K562 (cell line): ENCODE results near the gene ATP1A3. TPM values are rescaled to one million over a fixed set of nuclear protein-coding genes. Genes with fewer than 3 reads are reported as not detected.

Experiments
- ATAC-seq: fragments of 200-7000 bp; cut with Tn5 transposase; 3 replicates; pipeline ENCODE4 v1.9.1; 2020; ENCODE audit warnings: moderate library complexity
- BruUV-seq: library from RNA; stranded (reverse); fragments of 400-500 nt; replicated peaks from 2 replicates; lab custom pipeline; 2021; lab: Mats Ljungman, UMichigan
- CTCF ChIA-PET: fragments of 300-600 bp; formaldehyde crosslinking; extraction: SDS; loops from one replicate; lab custom pipeline; 2021; ENCODE audit warnings: low intra/inter-chr PET ratio; lab: Yijun Ruan, JAX
- POLR2A ChIA-PET: fragments of 300-600, 350-650 bp; sonication (Branson Sonifier 250); formaldehyde crosslinking; extraction: SDS; loops from one replicate; lab custom pipeline; 2021; ENCODE audit warnings: antibody characterized with exemption, inconsistent platforms; lab: Yijun Ruan, JAX
- DNase-seq, 4 experiments: peaks; one replicate each; pipeline versions ENCODE4 v3.0.0 to v3.0.0-alpha.2; 2011 to 2018; ENCODE audit warnings: low spot score in 3 of 4, mixed read lengths in 3 of 4; ENCODE audit errors: extremely low read depth in 1 of 4
- FAIRE-seq: peaks from 2 replicates; lab custom pipeline; 2011; peaks lifted over from hg19 to GRCh38; lab: Jason Lieb, UNC
- H2AFZ ChIP-seq: 2 replicates; pipeline ENCODE4 v1.6.0; 2011; ENCODE audit warnings: low read depth, low read length, control low read depth, inconsistent platforms
- H3K27ac ChIP-seq: fragments of 200-600 bp; 3 replicates; pipeline ENCODE4 v1.8.0; 2011; ENCODE audit warnings: low read depth, mild to moderate bottlenecking, control low read depth, inconsistent platforms, low read length, moderate library complexity, mixed read lengths; ENCODE audit errors: extremely low read depth
- H3K27me3 ChIP-seq, 2 experiments: fragments of 300-600 bp in 1 of 2; 2 replicates in 1 of 2; 3 replicates in 1 of 2; pipeline versions ENCODE4 v1.6.0 to v1.8.0; 2011; ENCODE audit warnings: inconsistent platforms in 2 of 2, low read length in 2 of 2, mild to moderate bottlenecking in 1 of 2, mixed read lengths in 1 of 2, moderate library complexity in 1 of 2; ENCODE audit not compliant: control insufficient read depth in 2 of 2, insufficient read depth in 2 of 2
- H3K36me3 ChIP-seq: fragments of 300-600 bp; 3 replicates; pipeline ENCODE4 v1.8.0; 2011; ENCODE audit warnings: mild to moderate bottlenecking, low read length, inconsistent platforms; ENCODE audit not compliant: control insufficient read depth, insufficient read depth
- H3K4me1 ChIP-seq, 2 experiments: fragments of 200-600 bp in 1 of 2; replicated peaks in 1 of 2; 2 replicates in 1 of 2; 3 replicates in 1 of 2; pipeline versions ENCODE4 v1.5.1 to v1.8.0; 2011; ENCODE audit warnings: inconsistent platforms in 2 of 2, low read length in 2 of 2, mild to moderate bottlenecking in 1 of 2, mixed read lengths in 1 of 2, moderate library complexity in 1 of 2; ENCODE audit not compliant: control insufficient read depth in 2 of 2, insufficient read depth in 2 of 2
- H3K4me2 ChIP-seq: 2 replicates; pipeline ENCODE4 v1.6.1; 2011; ENCODE audit warnings: low read length, control low read depth, inconsistent platforms, mixed read lengths; ENCODE audit not compliant: insufficient read depth
- H3K4me3 ChIP-seq: fragments of 200-600 bp; sonication (generic), shearing (Covaris generic); 2 replicates; pipeline ENCODE4 v1.5.1; 2016; ENCODE audit warnings: control low read depth, inconsistent platforms
- H3K79me2 ChIP-seq: fragments of 200-600 bp; 3 replicates; pipeline ENCODE4 v1.8.0; 2011; ENCODE audit warnings: low read length, inconsistent platforms; ENCODE audit not compliant: control insufficient read depth, insufficient read depth
- H3K9ac ChIP-seq, 2 experiments: 2 replicates each; pipeline versions ENCODE4 v1.6.0 to v1.6.1; 2011; ENCODE audit warnings: low read depth in 2 of 2, low read length in 2 of 2, control low read depth in 1 of 2, inconsistent platforms in 1 of 2, mild to moderate bottlenecking in 1 of 2, mixed read lengths in 1 of 2; ENCODE audit not compliant: insufficient read depth in 1 of 2
- H3K9me1 ChIP-seq: one replicate; pipeline ENCODE4 v1.6.0; 2011; ENCODE audit warnings: inconsistent platforms, mild to moderate bottlenecking, low read length, moderate library complexity; ENCODE audit not compliant: control insufficient read depth, insufficient read depth
- H3K9me3 ChIP-seq: replicated peaks from 2 replicates; pipeline ENCODE4 v1.5.1; 2011; ENCODE audit warnings: low read depth, low read length, inconsistent platforms; ENCODE audit not compliant: control insufficient read depth, insufficient read depth
- H4K20me1 ChIP-seq: replicated peaks from 2 replicates; pipeline ENCODE4 v1.6.1; 2011; ENCODE audit warnings: low read length, inconsistent platforms, mixed read lengths; ENCODE audit not compliant: control insufficient read depth, insufficient read depth
- CCAR2 ChIP-seq: fragments of 200-400 bp; formaldehyde crosslinking; IDR thresholded peaks from 2 replicates; pipeline ENCODE4 v1.6.1; 2017; ENCODE audit warnings: mild to moderate bottlenecking, low read depth, low read length
- CREB1 ChIP-seq, 2 experiments: sonication (generic) in 1 of 2; formaldehyde crosslinking in 1 of 2; IDR thresholded peaks; 2 replicates each; pipeline versions ENCODE4 v1.6.1 to v1.8.0; 2012 to 2022; ENCODE audit warnings: inconsistent platforms in 1 of 2, mild to moderate bottlenecking in 1 of 2, missing genetic modification reagents in 1 of 2, moderate library complexity in 1 of 2
- LCOR ChIP-seq: sonication (generic); formaldehyde crosslinking; IDR thresholded peaks from 2 replicates; pipeline ENCODE4 v1.8.0; 2022; ENCODE audit warnings: mild to moderate bottlenecking, missing genetic modification reagents
- MBD2 ChIP-seq: sonication (generic); IDR thresholded peaks from 2 replicates; pipeline ENCODE4 v1.6.1; 2016; ENCODE audit warnings: low read depth, borderline replicate concordance
- NELFE ChIP-seq: IDR thresholded peaks from 2 replicates; pipeline ENCODE4 v1.6.1; 2011; ENCODE audit warnings: mild to moderate bottlenecking; ENCODE audit not compliant: insufficient read depth, insufficient read length
- RB1 ChIP-seq: fragments of 450-650 bp; IDR thresholded peaks from 2 replicates; pipeline ENCODE4 v1.6.1; 2017; ENCODE audit warnings: low read depth, mild to moderate bottlenecking
- SIN3A ChIP-seq, 2 experiments: fragments of 150-350 bp in 1 of 2; IDR thresholded peaks; 2 replicates each; pipeline ENCODE4 v1.6.1; 2011 to 2016; ENCODE audit warnings: borderline replicate concordance in 2 of 2, low read depth in 2 of 2, low read length in 2 of 2, mild to moderate bottlenecking in 2 of 2, moderate library complexity in 2 of 2; ENCODE audit not compliant: control insufficient read depth in 1 of 2
- TCF7 ChIP-seq: sonication (generic); IDR thresholded peaks from 2 replicates; pipeline ENCODE4 v1.6.1; 2016; ENCODE audit warnings: antibody characterized with exemption, borderline replicate concordance
- TCFL5 ChIP-seq: fragments of 250-450 bp; sonication (Bioruptor Pico); conservative IDR thresholded peaks from 2 replicates; pipeline ENCODE4 v1.6.1; 2021; ENCODE audit warnings: mild to moderate bottlenecking, moderate library complexity, matching md5 sums
- TOE1 ChIP-seq, 2 experiments: fragments of 450-650 bp in 1 of 2; sonication (generic) in 1 of 2; formaldehyde crosslinking in 1 of 2; IDR thresholded peaks; 2 replicates each; pipeline versions ENCODE4 v1.7.1 to v1.8.0; 2016 to 2022; ENCODE audit warnings: borderline replicate concordance in 2 of 2, mild to moderate bottlenecking in 2 of 2, antibody characterized with exemption in 1 of 2, inconsistent platforms in 1 of 2, low read depth in 1 of 2, missing genetic modification reagents in 1 of 2, moderate library complexity in 1 of 2
- ZBTB11 ChIP-seq, 3 experiments: fragments of 200-800 bp in 1 of 3; fragments of 250-450 bp in 1 of 3; fragments of 450-650 bp in 1 of 3; sonication (Bioruptor Pico) in 1 of 3; sonication (Bioruptor generic) in 1 of 3; formaldehyde crosslinking in 1 of 3; IDR thresholded peaks; 2 replicates each; pipeline versions ENCODE4 v1.6.1 to v1.8.0; 2016 to 2022; ENCODE audit warnings: mild to moderate bottlenecking in 2 of 3, missing genetic modification characterization in 2 of 3, missing compliant biosample characterization in 1 of 3, moderate library complexity in 1 of 3
- ZNF408 ChIP-seq: fragments of 250-450 bp; sonication (Bioruptor Pico); IDR thresholded peaks from 2 replicates; pipeline ENCODE4 v1.4.0; 2020; ENCODE audit warnings: low read depth, mild to moderate bottlenecking, moderate library complexity
- WGBS: fragments of 100-300 bp; shearing (Covaris generic); methylation state at CpG from one replicate; pipeline ENCODE4 v1.1.6; 2016; ENCODE audit warnings: low coverage, mixed read lengths; ENCODE audit not compliant: insufficient coverage; ENCODE audit errors: missing lambda C conversion rate; 5-methylcytosine and 5-hydroxymethylcytosine counted together
- in situ Hi-C: fragments of 300-500 bp; cut with MboI; formaldehyde crosslinking; loops from 4 replicates; pipeline ENCODE4 v1.15.0; 2018; ENCODE audit warnings: inconsistent platforms, mixed read lengths
- intact Hi-C: fragments of 100-400 bp; cut with micrococcal nuclease; formaldehyde crosslinking; loops from 2 replicates; pipeline ENCODE4 v1.14.2; 2022
- polyA plus RNA-seq, 8 experiments: library from polyadenylated mRNA; depleted of rRNA in 4 of 8; stranded (reverse) in 5 of 8; unstranded in 3 of 8; fragments of >200 nt; fragmentation: Nextera tagmentation in 2 of 8; fragmentation: Illumina TruSeq in 1 of 8; extraction: Ambion mirVana in 2 of 8; extraction: Trizol in 1 of 8; gene quantifications; 2 replicates each; pipeline versions ENCODE4 v1.2.1 to v1.2.3, GENCODE V29; 2011 to 2014; ENCODE audit warnings: inconsistent platforms in 1 of 8, missing spikeins in 1 of 8
- total RNA-seq, 7 experiments: library from RNA; depleted of rRNA in 6 of 7; stranded (reverse); fragments of >200 nt in 6 of 7; fragmentation: Illumina TruSeq in 2 of 7; extraction: Trizol in 2 of 7; gene quantifications; 2 replicates each; pipeline versions ENCODE4 v1.2.1 to v1.2.3, GENCODE V29; 2011 to 2021; ENCODE audit warnings: low replicate concordance in 1 of 7
- TF ChIP-seq, protein P1 (sequence below): sonication (generic); formaldehyde crosslinking; IDR thresholded peaks from 2 replicates; pipeline ENCODE4 v1.8.1; 2023; ENCODE audit warnings: mild to moderate bottlenecking, missing genetic modification reagents, moderate library complexity

Gene ATP1A3
- total and polyA plus RNA-seq, 9 of the 15 experiments (the other 6 are each of a cell fraction or from before 2014, with no cell fraction given): 0.03 to 1.0 (median 0.17) TPM; not detected in 3

DNA sequence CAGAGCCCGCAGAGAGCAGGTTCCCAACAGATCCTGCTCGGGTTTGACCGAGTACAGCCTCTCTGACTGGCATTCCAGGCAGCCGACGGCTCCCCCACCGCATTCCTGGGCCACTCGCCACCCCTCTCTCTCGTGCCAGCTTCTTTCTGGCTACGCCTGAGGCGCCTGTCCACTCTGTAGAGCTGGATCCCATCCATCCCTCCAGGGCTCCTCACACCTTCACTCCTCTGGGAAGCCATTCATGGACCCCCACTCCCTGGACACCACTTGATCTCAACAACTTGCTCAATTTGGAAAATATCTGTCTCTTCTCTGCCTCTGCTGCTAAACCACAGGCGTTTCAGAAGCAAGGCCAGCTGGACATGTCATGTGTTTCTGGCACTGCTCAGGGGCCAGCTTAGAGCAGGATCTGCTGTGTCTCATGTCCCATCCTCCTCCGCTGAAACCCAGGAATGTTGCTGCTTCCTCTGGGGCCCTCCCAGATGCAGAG, 30.6 kb upstream of the ATP1A3 start (continued):
- TF ChIP-seq SIN3A (IDR thresholded peaks at IDR 0.05; ENCODE audit: borderline replicate concordance in 2 of 2, control insufficient read depth in 1 of 2, low read depth in 2 of 2, low read length in 2 of 2) (no peak), TOE1 (IDR thresholded peaks at IDR 0.05; ENCODE audit: borderline replicate concordance) (no peak), TOE1 (CRISPR knock-in tag; IDR thresholded peaks at IDR 0.05; ENCODE audit: borderline replicate concordance, low read depth) (no peak)
- TF ChIP-seq, all 486 proteins: peak for 0

DNA sequence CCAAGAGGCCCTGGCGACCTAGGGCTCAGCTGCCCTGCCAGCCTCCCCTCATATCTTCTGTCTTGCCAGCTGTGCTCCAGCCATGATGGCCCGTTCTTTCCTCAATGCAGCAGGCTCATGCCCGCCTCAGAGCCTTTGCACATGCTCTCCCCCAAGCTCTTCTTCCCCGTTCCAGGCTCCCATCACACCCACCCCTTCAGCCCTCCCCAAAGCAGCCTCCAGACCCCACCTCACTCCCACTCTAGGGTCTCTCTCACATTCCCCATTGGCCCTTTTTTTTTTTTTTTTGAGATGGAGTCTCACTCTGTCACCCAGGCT, 29.9 kb upstream of the ATP1A3 start:
- Histone ChIP-seq H3K4me2 (no peak overlapping the region), H3K9me1 (no peaks in the 10 kb centered on the region), H2AFZ (no peak overlapping the region), H3K27ac (no peak overlapping the region), H3K36me3 (no peaks in the 10 kb centered on the region), H3K4me1 (peaks cover 4 to 13% of the 10 kb centered on the region in 2 experiments), H3K79me2 (no peaks in the 10 kb centered on the region), H3K4me3 (no peak overlapping the region), H3K9ac (no peak overlapping the region), H3K27me3 (peaks cover 6 to 28% of the 10 kb centered on the region in 2 experiments; a peak in 4 of 5 replicates), H4K20me1 (0 out of 2 replicates have a peak, but pooled peaks cover 4% of the 10 kb centered on the region), H3K9me3 (no peaks in the 10 kb centered on the region)
- CTCF ChIA-PET: interaction anchor here (0.6 to 1.1 kb wide), 3 partner anchors 14 to 165 kb away, joined by 3 read pairs; no protein-coding TSS in a partner anchor
- intact Hi-C loops: loop anchor here (1.0 kb wide), 2 partner anchors 26 to 66 kb away; no protein-coding TSS in a partner anchor
- ATAC-seq (peak; percentile 8; the same call in 1 of the 3 replicates), FAIRE-seq (no peak), DNase-seq (no peak)
- WGBS: 20% methylated on average over 3 of the region's 4 CpGs
- in situ Hi-C loops: no loop called here
- POLR2A ChIA-PET: no interaction called here
- no TSS peak for BruUV-seq
- TF ChIP-seq NELFE: no peak
- no peak for TF ChIP-seq RB1
- TF ChIP-seq TCFL5 (CRISPR knock-in tag): no peak
- no peak for TF ChIP-seq ZNF408 (CRISPR knock-in tag)
- TF ChIP-seq CREB1 (IDR thresholded peaks at IDR 0.05): no peak
- TF ChIP-seq CREB1 (CRISPR knock-in tag; IDR thresholded peaks at IDR 0.05): no peak
- 0 out of 2 replicates have a peak, but pooled peaks have one; percentile 3 for TF ChIP-seq TCF7
- no peak for TF ChIP-seq LCOR
- no peak for TF ChIP-seq MBD2
- no peak for TF ChIP-seq ZBTB11 (CRISPR knock-in tag; IDR thresholded peaks at IDR 0.05)
- TF ChIP-seq, protein P1, sequence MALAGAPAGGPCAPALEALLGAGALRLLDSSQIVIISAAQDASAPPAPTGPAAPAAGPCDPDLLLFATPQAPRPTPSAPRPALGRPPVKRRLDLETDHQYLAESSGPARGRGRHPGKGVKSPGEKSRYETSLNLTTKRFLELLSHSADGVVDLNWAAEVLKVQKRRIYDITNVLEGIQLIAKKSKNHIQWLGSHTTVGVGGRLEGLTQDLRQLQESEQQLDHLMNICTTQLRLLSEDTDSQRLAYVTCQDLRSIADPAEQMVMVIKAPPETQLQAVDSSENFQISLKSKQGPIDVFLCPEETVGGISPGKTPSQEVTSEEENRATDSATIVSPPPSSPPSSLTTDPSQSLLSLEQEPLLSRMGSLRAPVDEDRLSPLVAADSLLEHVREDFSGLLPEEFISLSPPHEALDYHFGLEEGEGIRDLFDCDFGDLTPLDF (CRISPR knock-in tag): no peak
- TF ChIP-seq CCAR2: no peak
